ENCODE data around the gene IFITM10.

GRCh38 chr11:1760351-1761109 lies 10.1 kb upstream of the IFITM10 start:
- TF ChIP-seq POLR2A (IDR thresholded peaks at IDR 0.05; ENCODE audit: low read length) (no peak), GATA1 (IDR thresholded peaks at IDR 0.05; ENCODE audit: low read depth, low read length) (no peak)
